GM18870 (cell line): ENCODE results near the gene SLC5A10.

Source experiments
- ATAC-seq: cut with Tn5 transposase; IDR thresholded peaks from one replicate; pipeline ENCODE4 v1.9.1; 2021; ENCODE audit warnings: moderate library complexity; ENCODE audit not compliant: unreplicated experiment

SLC5A10 gene

DNA sequence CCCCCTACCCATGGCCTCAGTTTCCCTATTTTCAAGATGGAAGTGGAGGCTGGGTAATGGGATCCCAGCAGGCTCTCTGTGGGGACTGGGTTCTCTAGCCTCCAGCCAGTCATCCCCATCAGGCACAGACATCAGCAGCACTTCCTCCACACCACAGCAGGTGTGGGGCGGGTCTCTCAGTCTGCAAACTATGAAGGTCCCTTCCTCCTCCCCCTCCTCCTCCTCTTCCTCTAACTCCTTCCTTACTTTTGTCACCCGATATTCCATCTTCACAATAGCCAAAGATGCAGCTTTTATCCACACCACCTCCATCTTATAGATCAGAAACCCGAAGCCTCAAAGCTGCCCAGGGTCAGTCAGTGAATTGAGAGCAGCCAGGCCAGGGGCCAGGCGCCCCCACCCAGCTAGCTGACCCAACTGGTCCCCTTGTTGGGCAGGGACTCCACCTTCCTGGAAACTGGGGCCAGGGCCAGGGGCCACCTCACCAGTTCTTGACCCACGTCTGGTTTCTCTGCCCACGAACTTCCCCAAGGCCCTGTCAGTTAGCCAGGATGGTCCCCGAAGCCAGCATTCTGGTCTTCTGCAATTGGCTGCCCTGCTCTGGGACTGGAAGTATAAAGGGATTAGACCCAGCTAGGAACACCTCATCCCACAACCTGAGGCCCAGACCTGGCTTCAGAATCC lies 50.1 kb downstream of the SLC5A10 start:
- no peak for ATAC-seq

DNA sequence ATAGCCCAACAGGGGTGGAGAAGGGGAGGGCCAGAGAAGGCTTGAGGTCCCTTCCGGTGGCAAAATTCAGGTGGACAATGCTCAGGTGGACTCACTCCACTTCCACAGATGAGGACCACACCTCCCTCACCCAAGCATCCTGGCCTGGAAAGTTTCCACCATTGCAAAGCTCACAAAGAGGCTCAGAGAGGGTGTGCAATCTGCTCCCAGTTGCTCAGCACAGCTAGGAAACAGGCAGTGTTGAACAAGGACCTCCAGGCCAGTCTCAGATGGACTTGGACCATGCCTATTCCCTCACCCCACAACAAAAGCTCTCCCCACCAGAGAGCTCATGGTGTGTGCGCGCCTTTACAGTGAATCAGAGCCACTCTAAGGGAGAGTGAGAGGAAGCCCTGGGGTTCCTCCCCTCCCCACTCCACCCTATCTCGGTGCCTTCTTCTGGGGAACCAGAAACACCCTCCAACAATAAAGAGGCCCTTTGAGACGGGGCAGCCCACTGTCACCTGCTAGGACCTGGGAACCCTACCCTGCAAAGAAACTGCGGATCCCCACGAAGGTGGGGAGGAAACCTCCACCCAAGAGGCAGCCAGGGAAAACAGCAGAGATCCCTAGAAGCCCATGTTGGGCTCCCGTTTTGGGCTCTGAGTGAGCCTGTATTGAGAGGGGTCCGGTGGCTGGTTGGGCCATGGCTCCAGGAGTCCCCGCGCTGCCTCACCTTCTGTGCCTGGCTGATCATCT lies 51.0 kb downstream of the SLC5A10 start:
- ATAC-seq: no peak

DNA sequence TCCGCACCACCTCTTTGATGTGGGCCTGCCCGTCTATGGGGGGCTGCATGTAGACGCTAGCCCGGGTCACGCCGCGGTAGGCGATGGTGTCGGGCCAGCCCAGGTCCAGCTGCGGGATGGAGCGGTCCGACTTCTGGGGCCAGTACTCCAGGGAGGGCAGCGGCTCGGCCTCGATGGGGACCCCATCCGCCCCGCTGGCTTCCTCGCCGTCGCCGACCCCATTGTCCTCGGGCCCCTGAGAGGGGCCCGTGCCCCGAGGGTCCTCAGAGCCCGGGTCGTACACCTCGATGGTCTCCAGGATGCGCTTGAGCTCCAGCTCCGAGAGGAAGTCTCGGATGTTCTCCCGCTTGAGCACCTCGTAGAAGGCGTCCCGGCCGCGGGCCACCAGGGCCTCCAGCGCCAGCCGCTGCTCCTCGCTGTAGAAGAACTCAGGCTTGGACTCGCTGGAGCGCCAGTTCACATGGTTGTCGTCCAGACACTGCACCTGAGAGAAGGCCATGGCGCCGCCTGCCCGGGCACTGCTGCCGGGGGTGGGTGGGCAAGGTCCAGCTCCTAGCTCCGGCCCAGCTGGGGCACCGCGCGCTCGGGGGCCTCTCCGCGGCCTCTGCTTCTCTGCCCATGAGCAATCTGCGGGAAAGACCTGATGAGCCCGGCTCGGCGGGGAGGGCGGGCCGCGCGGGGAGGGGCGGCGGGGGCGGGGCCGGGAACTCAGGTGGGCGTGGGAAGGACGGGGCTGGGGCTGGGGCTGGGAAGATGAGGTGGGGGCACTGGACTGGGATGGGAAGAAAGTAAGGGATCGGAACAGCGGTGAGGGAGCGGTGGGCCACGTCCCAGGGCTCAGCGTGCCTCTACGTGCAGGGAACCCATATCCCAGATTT lies 51.8 kb downstream of the SLC5A10 start:
- no peak for ATAC-seq

DNA sequence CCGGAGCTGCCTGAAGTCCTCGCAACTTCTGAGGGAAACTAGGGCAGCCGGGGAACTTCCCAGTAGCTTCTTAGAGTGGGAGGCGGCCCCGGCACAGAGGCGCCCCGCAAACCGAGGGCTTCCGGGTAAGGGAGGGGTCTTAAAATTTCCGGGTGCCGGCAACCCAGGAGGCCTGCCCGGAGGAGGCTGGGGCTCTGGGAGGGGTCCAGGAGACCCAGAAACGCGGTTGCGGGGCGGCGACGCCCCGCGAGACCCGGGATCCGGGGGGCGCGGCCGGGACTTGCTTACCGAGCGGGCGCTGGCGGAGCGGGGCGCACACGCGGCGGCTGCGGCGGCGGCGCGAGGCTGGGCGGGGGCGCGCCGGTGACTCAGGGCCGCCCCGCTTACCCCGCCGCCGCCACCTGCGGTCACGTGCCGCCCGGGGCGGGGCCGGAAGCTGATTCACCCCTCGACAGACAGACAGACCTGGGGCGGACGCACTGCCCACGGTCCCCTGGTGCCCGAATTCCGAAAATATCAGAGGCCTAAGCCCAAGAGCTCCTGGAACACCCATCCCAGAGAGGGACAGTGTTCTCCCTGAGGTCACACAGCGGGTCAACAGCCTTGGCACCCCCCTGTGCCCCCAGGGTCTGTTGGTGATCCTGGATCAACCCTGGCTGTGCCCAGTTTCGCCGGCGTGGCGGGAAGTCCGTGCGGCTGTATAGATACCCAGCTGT lies 52.6 kb downstream of the SLC5A10 start, which contains the start of gene FAM83G:
Gene FAM83G, minus strand, starts transcription at position 344 of the 716 bp plus-strand sequence. CDS start 723 bp downstream, outside the sequence.
- ATAC-seq: no peak

DNA sequence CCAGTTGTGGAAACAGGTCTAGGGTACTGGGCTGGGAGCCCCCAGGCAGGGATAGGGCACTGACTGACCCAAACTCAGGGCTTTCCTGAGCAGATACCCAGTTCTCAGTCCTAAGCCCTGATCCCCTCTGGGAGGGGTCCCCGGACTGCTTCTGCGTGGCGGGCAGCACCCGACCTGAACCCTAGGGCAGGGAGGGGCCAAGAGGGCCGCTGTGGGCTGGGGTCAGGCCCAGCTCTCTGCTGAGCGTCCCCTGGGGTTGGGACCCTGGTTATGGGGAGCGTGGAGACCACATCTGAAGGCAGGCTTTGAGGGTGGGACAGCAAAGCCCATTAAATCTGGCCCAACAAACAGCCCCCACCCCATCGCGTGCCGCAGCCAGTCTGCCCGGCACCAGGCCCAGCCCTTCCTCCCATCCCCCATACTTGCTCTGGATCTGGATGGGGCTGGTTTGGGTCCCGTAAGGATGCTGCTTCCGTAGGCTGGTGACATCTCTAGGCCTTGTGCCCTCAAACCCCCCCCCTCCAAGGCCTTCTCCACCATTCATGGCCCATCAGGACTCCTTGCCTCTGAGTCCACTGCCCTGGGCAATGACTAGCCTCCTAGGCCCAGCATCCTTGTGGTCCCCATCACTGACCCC lies 53.3 kb downstream of the SLC5A10 start:
- ATAC-seq: no peak

DNA sequence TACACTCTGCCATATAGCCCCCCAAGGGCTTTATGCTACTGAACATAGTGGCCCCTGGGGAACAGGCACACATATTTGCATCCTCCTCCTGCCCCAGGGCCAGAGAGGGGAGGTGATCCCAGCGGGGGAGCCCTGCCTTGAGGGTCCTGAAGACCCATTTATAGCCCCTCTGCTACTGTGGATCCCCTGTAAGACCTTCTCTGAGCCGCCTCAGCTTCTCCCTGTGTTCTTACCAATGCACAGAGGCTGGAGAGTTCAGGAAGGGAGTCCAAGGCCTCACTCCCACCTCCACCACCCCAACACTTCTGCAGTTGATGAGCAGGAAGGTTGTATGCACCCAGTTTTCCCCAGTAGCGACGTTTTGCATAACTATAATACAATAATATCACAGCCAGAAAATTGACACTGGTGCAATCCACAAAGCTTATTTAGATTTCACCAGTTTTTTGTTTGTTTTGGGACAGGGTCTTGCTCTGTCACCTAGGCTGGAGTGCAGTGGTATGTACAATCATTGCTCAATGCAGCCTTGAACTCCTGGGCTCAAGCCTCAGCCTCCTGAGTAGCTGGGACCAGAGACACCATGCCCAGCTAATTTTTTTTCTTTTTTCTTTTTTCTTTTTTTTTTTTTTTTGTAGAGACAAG lies 53.9 kb downstream of the SLC5A10 start:
- ATAC-seq: no peak

DNA sequence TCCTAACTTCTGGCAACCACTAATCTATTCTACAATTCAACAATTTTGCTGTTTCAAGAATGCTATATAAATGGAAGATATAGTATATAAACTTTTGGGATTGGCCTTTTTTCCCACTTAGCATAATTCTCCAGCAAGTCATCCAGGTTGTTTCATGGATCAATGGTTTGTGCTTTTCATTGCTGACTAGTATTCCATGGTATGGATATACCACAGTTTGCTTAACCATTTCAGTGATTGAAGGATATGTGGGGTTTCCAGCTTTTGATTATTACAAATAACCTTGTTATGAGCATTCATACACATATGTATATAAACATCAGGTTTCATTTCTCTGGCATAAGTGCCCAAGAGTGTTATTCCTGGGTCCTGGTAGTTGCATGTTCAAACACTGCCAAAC lies 54.7 kb downstream of the SLC5A10 start:
- no peak for ATAC-seq

DNA sequence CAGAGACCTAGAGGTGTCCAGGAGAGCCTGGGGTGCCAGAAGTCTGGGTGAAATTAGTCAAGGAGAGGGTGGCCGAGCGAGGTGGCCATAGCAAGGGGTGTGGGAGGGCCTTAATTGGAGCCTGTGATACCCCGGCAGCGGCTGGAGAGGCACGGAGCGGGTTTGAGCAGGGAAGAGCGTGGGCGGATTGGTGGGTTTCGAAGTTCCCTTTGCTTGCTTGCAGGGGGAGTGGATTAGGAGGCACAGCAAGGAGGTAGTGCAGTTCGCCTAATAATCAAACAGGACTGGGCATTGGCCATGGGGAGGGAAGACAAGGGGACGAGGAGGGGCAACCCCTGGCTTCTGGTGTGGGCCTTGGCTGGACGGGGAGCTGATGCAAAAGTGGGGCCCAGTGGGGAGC lies 58.0 kb downstream of the SLC5A10 start:
- no peak for ATAC-seq

DNA sequence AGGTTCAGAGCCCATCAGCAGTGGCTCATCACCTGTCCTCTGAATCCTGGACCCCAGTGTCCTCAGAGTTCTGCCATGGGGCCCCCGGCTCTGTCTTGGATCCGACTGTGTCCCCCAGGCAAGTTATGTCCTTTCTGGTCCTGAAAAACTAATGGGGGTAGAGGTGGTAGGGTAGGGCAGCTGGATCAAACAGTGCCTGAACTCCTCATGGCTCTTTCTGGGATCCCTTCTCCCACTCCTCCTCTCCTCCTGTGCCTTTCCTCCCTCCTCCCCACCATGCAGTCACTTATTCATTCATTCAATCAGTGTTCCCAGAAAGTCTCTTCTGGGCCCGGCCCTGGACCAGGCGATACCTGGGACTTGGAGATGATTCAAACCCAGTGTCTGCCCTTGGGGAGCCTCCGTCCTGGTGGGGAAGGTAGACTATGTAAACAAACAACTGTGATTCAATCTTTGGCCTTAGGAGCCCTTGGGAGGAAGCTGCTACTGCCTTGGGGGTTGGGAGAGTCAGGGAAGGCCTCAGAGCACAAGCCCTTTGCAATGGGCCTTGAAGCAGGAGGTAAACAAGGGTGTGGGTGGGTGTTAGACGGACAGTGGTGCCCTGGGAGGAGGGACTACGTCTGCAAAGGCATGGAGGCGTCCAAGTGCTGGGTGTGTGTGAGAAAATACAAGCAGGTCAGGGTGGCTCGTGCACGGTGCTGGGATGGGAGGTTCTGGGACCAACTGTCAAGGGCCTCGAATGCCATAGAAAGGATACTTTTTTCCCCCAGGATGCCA lies 59.0 kb downstream of the SLC5A10 start:
- ATAC-seq: no peak

DNA sequence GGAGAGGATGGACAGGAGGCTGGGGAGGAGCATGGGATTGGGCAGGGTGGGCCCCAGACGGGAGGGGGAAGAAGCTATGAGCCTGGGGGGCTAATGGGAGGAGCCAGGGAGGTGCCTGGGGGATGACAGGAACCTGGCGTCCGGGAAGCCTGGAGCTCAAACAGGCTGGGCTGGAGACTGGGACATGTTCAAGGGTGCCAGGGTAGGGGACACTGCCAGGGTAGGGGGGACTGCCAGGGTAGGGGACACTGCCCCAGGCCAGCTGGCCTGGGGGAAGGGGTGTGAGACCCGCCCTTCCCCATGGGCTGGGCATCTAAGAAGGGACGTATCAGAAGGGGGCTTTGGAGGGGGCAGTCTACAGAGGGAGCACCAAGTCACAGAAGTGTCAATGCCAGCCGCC lies 59.6 kb downstream of the SLC5A10 start:
- no peak for ATAC-seq

DNA sequence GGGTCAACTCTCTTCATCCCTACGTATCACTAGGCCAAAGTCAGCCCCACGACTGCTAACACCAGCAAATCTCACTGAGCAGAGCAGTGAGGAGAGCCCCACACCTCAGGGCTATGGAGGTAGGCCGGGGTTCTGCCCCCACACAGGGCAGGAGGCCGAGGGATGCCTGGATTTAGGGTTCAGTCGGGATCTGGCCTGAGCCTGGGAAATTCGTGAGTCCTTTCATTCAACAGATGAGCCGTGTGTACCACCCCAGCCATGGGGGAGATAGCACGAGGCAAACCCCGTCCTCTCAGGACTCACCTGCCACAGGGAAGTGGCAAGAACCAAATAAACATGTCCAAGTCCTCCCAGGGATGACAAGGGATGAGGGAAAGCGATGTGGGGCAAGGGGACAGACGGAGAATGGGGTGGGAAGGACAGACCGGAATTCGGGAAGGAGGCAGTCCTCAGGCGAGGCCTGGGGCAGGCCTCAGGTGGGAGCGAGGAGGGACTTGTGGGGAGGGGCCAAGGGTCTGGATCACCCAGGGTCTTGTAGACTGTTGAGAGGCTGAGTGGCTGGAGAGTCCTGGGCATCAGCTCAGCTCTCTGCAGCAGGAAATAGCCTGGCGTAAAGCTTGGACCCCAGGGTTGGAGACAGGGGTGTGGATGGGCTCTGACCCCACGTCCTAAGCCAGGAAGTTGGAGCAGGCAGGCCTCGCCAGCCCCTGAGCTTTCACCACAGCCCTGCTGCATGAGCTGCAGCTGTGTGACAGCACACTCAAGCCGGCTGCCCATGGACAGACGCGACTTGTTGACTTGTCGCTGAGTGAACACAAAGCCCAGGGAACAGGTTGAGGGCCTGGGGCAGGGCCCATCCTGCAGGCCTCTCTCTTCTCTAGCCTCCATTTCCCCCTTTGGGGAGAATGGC lies 60.5 kb downstream of the SLC5A10 start:
- no peak for ATAC-seq

DNA sequence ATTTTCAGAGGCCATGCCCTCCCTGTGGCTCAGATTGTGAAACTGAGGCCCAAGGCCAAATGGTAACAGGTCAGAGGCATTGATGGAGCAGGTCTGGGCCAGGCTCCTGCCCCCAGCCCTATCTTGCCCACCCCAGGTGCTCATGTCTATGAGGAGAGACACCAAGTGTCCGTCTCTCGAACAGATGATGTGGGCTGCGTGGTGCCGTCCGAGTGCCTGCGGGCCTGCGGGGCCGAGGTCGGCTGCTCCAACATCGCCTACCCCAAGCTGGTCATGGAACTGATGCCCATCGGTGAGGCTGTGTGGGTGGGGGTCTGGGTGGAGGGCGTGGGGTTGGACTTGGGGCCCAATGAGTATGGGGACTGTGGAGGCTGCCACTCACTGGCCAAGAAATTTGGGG lies 61.3 kb downstream of the SLC5A10 start:
- ATAC-seq: no peak

DNA sequence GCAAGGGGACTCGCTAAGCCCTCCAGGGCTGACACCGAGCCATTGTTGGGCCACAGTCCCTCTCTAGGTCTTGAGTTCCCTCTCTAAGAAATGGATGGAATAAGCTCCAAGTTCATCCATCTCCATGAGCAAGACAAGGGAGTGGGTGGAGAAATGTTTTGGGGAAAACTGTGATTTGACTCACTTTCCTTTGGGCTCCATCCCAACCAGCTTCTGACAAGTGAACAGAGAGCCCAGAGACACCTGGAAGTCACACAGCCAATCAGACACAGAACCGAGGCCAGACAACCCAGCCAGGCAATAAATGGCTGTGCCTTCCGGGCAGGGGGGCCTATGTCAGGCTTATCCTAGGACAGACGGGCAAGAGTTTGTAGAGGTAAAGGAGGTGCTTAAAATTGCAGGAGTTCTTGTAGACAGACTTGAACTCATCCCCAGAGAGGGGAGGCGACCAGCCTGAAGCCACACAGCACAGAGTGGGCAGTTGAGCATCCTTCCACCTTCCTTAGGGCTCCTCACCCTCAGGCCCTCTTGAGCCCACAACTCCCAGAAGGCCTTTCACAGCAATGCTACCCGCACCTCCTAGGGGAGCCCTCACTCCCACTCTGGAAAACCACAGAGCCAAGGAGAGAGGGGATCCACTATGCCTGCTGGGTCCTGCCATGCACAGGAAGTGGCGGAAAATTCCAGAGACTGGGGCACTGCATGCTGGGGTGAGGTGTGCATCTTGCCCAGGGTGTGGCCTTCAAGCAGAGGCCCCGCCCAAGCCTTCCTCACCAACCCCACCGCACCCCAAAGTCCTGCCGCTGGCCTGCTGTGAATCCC lies 62.1 kb downstream of the SLC5A10 start:
- ATAC-seq: no peak

DNA sequence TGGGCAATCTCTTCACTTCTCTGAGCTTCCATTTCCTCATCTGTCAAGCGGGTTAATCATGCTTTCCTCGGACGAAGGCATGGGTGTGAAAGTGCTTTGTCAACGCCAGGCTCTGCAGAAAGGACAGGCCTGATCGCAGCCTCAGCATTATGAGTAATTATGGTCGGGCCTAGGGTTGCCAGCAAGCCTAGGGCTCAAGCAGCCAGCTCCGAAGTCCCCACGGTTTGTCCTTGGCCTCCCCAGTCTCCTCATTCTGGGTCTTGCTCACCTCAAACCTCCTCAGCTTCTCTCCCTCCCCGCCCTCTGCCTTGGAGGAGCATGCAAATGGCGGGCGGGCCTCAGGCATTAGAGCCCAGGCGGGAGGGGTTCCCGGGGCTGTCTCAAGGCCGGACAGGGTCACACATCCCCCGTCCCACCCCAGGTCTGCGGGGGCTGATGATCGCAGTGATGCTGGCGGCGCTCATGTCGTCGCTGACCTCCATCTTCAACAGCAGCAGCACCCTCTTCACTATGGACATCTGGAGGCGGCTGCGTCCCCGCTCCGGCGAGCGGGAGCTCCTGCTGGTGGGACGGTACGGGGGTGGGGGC lies 62.8 kb downstream of the SLC5A10 start:
- ATAC-seq: no peak

DNA sequence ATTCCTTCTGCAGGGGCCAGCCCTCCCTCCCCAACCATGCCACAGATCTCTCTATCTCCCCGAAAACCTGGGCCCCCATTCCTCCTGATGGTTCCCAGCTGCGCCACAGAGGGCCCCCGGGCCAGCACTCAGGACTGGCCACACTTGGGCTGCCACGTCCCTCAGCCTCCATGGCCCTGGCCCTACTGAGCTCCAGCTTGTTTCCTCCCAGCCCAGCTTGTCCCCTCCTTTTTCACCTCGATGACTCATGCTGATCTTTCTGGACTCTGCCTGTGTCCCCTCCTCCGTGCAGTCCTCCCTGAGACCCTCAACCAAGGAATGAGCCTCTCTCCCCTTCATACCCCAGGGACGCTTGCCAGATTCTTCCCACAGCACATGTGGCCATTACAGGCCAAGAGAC lies 63.5 kb downstream of the SLC5A10 start:
- ATAC-seq: no peak

DNA sequence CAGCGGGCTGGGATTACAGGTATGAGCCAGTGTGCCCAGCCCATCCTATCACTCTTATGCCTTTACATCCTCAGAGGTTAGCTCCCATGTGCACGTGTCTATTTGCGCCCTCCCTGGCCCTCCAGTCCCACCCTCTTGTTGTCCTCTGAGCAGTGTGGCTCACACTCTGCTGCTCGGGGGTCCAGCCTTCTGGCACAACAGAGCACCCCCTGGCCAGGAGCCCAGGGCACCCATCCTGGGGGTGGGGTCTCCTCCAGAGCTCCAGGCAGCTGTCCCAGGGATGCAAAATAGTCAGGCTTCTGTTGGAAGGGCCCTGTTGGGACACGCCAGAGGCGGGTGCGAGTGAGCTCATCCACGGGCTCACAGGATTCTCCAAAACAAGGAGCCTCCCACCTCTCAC lies 64.3 kb downstream of the SLC5A10 start:
- no peak for ATAC-seq

DNA sequence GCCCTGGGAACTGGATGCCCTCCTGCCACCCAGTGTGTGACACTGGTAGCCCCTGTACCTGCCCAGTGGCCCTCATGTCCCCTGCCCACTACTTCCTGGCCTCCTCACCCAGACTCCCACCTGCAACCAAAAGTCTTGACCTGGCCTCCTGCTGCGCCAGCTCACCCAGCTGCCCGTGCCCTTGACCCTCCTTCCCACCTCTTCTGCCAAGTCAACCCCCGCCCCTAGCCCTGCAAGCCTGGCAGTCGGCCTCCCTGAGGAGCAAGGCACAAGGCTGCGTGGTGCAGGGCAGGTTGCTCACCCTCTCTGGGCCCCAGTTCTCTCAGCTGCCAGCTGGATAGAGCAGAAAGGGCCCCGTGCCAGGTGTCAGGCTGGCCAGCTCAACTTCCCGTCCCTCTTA lies 64.9 kb downstream of the SLC5A10 start:
- ATAC-seq: no peak
